ENCODE results near the gene DLX3. TPM values are rescaled to one million over a fixed set of nuclear protein-coding genes. Genes with fewer than 3 reads are reported as not detected.

DLX3 gene
- total and polyA plus RNA-seq, 2 experiments from 2014 or later = 0.63 to 2.1 TPM

DNA sequence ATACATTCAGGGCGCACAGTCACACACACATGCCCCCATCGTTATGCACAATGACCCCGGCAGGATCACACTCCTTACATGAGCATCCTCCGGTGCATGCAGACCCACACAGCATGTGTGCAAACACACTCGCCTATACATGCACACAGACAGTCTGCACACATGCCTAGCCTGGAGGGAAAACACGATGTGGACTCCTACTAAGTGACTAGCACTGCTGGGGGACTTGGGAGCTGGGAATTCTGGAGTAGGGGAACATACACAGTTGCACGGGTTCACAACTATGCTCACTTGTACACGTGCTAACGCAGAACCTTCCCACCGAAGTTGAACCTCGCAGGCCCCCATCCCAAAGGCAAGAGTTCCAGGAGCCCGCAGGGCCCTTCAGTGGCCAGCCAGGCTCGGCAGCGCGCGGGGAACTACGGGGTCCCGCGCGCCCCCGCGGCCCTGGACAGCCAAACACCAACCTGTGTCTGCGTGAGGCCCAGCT lies 2.0 kb downstream of the DLX3 start:
- H3K27ac ChIP-seq = no peak overlapping the region

DNA sequence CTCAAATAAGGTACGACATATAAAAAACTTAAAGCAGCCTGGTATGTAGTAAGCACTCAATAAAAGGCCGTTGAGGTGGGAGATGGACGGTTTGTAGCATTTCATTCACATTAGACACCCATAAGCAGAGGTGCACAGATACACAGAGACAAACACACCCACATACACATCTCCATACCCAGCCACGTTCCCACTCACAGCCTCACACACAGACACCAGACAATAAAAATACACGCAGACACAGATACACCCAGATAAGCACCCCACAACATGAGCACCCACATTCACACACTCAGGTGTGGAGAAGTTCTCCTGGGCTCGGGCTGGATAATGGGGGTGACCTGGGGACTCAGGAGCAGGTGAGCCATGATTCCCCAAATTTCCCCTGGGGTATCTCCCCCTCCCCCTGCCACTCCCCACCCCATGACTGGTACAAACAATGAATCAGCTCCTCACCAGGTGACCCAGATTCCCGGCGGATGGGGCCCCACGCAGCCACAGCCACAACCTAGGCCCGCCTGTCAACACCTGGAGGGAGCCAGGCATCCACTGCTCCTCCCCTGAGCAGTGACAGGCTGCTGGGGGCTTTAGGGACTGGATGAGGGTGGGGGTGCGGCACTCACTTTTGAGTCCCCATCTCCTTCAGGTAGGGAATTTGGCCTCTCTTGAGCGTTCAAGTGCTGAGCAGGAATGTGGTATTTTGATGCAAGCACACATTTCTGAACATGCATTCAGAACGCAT lies 2.7 kb downstream of the DLX3 start:
- no peak for DNase-seq (ENCODE audit: low read depth in 1 of 2, low spot score in 1 of 2)
- no peak overlapping the region for H3K4me3 ChIP-seq

More for the DNA sequence above, 2.0 kb downstream of the DLX3 start:
- DNase-seq (ENCODE audit: low read depth in 1 of 2, low spot score in 1 of 2) = no peak
- Histone ChIP-seq H3K9me3 (ENCODE audit: low read depth) (no peaks in the 10 kb centered on the region), H3K27me3 (peaks cover 97% of the 10 kb centered on the region), H3K36me3 (no peaks in the 10 kb centered on the region), H3K4me3 (peak overlapping the region; percentile 29), H3K4me1 (ENCODE audit: low read depth) (peaks cover 3% of the 10 kb centered on the region)
- TF ChIP-seq, protein P1, sequence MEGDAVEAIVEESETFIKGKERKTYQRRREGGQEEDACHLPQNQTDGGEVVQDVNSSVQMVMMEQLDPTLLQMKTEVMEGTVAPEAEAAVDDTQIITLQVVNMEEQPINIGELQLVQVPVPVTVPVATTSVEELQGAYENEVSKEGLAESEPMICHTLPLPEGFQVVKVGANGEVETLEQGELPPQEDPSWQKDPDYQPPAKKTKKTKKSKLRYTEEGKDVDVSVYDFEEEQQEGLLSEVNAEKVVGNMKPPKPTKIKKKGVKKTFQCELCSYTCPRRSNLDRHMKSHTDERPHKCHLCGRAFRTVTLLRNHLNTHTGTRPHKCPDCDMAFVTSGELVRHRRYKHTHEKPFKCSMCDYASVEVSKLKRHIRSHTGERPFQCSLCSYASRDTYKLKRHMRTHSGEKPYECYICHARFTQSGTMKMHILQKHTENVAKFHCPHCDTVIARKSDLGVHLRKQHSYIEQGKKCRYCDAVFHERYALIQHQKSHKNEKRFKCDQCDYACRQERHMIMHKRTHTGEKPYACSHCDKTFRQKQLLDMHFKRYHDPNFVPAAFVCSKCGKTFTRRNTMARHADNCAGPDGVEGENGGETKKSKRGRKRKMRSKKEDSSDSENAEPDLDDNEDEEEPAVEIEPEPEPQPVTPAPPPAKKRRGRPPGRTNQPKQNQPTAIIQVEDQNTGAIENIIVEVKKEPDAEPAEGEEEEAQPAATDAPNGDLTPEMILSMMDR (IDR thresholded peaks at IDR 0.05; ENCODE audit: low read depth, low read length) = no peak

DNA sequence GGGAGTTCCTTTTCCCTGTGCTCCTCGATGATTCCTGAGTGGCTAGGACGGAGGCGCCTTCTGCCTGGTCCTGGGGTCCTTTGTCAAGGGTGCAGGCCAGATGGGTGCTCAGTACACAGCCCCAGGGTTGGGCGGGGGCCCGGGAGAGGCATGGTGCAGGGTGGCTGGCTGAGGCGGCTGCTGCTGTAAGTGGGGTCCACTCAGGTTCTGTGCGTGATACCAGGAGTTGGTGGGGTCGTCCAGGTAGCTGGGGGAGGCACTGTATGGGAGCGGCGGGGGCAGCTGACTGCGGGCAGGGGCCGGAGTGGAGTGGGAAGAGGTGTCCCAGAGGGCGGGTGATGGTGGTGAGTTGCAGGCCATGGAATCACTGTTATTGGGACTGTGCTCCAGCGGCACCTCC lies 3.6 kb downstream of the DLX3 start:
- no peak for DNase-seq (ENCODE audit: low read depth in 1 of 2, low spot score in 1 of 2)
- TF ChIP-seq, protein P1 (IDR thresholded peaks at IDR 0.05; ENCODE audit: low read depth, low read length) = no peak

More for the DNA sequence above, 2.7 kb downstream of the DLX3 start:
- TF ChIP-seq, protein P1 (IDR thresholded peaks at IDR 0.05; ENCODE audit: low read depth, low read length) = no peak
- Histone ChIP-seq H3K27ac (no peak overlapping the region), H3K36me3 (no peaks in the 10 kb centered on the region), H3K4me1 (ENCODE audit: low read depth) (peaks cover 3% of the 10 kb centered on the region), H3K9me3 (ENCODE audit: low read depth) (no peaks in the 10 kb centered on the region), H3K27me3 (peaks cover 98% of the 10 kb centered on the region)

GRCh38 chr17:49990921-49991320 lies 4.1 kb downstream of the DLX3 start:
- Histone ChIP-seq H3K9me3 (ENCODE audit: low read depth) (no peaks in the 10 kb centered on the region), H3K27ac (no peak overlapping the region), H3K27me3 (peaks cover 99% of the 10 kb centered on the region), H3K4me3 (no peak overlapping the region), H3K4me1 (ENCODE audit: low read depth) (peaks cover 3% of the 10 kb centered on the region), H3K36me3 (no peaks in the 10 kb centered on the region)
- DNase-seq (ENCODE audit: low read depth in 1 of 2, low spot score in 1 of 2) = no peak
- TF ChIP-seq, protein P1 (IDR thresholded peaks at IDR 0.05; ENCODE audit: low read depth, low read length) = no peak

More for the DNA sequence above, 3.6 kb downstream of the DLX3 start:
- Histone ChIP-seq H3K27me3 (peaks cover 99% of the 10 kb centered on the region), H3K9me3 (ENCODE audit: low read depth) (no peaks in the 10 kb centered on the region), H3K4me1 (ENCODE audit: low read depth) (peaks cover 3% of the 10 kb centered on the region), H3K4me3 (no peak overlapping the region), H3K36me3 (no peaks in the 10 kb centered on the region), H3K27ac (no peak overlapping the region)

DNA sequence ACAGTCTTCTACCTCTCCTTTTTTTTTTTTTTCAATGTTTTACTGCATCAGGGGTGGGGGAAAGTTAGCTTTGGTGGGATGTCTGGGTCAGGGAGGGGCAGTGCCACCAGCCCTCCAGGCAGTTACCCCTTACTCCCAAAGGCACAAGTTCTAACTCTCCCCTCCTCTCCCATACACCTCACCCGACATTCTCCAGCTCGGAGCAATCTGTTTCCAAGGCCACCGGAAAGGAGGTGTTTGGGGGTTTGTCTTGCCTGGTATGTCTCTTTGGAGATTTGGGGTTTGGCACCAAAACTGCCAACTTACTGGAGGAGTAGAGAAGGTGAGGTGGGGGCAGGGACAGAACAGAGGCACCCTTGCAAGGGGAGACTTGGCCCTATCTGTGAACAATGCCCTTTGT lies 4.7 kb downstream of the DLX3 start:
- peaks cover 3% of the 10 kb centered on the region for H3K4me1 ChIP-seq (ENCODE audit: low read depth)
- peaks cover 95% of the 10 kb centered on the region for H3K27me3 ChIP-seq
- no peak for DNase-seq (ENCODE audit: low read depth in 1 of 2, low spot score in 1 of 2)
- TF ChIP-seq, protein P1 (IDR thresholded peaks at IDR 0.05; ENCODE audit: low read depth, low read length) = no peak
- no peaks in the 10 kb centered on the region for H3K36me3 ChIP-seq
- no peak overlapping the region for H3K27ac ChIP-seq
- H3K4me3 ChIP-seq = no peak overlapping the region
- no peaks in the 10 kb centered on the region for H3K9me3 ChIP-seq (ENCODE audit: low read depth)
